H1 (cell line): Measurements from ENCODE around the gene TRIP11. TPM values are rescaled to one million over a fixed set of nuclear protein-coding genes. Genes with fewer than 3 reads are reported as not detected.

Source experiments
- CTCF ChIA-PET: fragments of 300-600 bp; sonication (Branson Sonifier 250); formaldehyde crosslinking; loops from one replicate; lab custom pipeline; 2021; ENCODE audit not compliant: partially characterized antibody; lab: Charles Lee
- POLR2A ChIA-PET: fragments of 300-600 bp; sonication (Branson Sonifier 250); formaldehyde crosslinking; loops from one replicate; lab custom pipeline; 2021; ENCODE audit warnings: inconsistent platforms; ENCODE audit not compliant: partially characterized antibody; lab: Charles Lee
- DNase-seq, 2 experiments: peaks; one replicate each; pipeline versions ENCODE4 v3.0.0 to v3.0.0-alpha.2; 2010 to 2022; ENCODE audit warnings: low spot score in 2 of 2, low read depth in 1 of 2, mixed read lengths in 1 of 2
- FAIRE-seq: peaks from 2 replicates; lab custom pipeline; 2011; peaks lifted over from hg19 to GRCh38; lab: Jason Lieb, UNC
- H2AFZ ChIP-seq: 2 replicates; pipeline ENCODE4 v1.8.1; 2012; ENCODE audit warnings: low read length, inconsistent platforms
- H2AK5ac ChIP-seq: 2 replicates; pipeline ENCODE4 v1.6.1; 2013; ENCODE audit warnings: low read depth, low read length
- H2BK120ac ChIP-seq: replicated peaks from 2 replicates; pipeline ENCODE3; 2013; ENCODE audit warnings: low read depth, low read length, inconsistent platforms
- H2BK12ac ChIP-seq: 2 replicates; pipeline ENCODE4 v1.6.1; 2013; ENCODE audit warnings: low read depth, low read length
- H2BK15ac ChIP-seq: 2 replicates; pipeline ENCODE4 v1.6.1; 2013; ENCODE audit warnings: low read length
- H2BK20ac ChIP-seq: 2 replicates; pipeline ENCODE4 v1.6.1; 2013; ENCODE audit warnings: low read length
- H2BK5ac ChIP-seq: 2 replicates; pipeline ENCODE4 v1.6.1; 2013; ENCODE audit warnings: low read depth, low read length
- H3K14ac ChIP-seq: 2 replicates; pipeline ENCODE4 v1.6.1; 2013; ENCODE audit warnings: inconsistent platforms; ENCODE audit not compliant: insufficient read length
- H3K18ac ChIP-seq: 2 replicates; pipeline ENCODE4 v1.6.1; 2013; ENCODE audit warnings: low read length; ENCODE audit errors: extremely low read depth
- H3K23ac ChIP-seq: 2 replicates; pipeline ENCODE4 v1.6.1; 2013; ENCODE audit warnings: inconsistent platforms; ENCODE audit not compliant: insufficient read length
- H3K23me2 ChIP-seq: 2 replicates; pipeline ENCODE4 v1.6.1; 2013; ENCODE audit warnings: low read depth, low read length
- H3K27ac ChIP-seq: 2 replicates; pipeline ENCODE4 v1.6.1; 2011; ENCODE audit warnings: low read depth, low read length, inconsistent platforms
- H3K27me3 ChIP-seq, 4 experiments: replicated peaks in 1 of 4; 1 replicate in 1 of 4; 2 replicates in 3 of 4; pipeline versions ENCODE4 v1.6.1 to v1.8.1; 2011 to 2013; ENCODE audit warnings: low read length in 3 of 4, mild to moderate bottlenecking in 3 of 4, inconsistent platforms in 2 of 4, mixed read lengths in 2 of 4, moderate library complexity in 1 of 4; ENCODE audit not compliant: control insufficient read depth in 3 of 4, insufficient read depth in 3 of 4; ENCODE audit errors: extremely low read depth in 1 of 4
- H3K36me3 ChIP-seq, 4 experiments: 2 replicates each; pipeline versions ENCODE4 v1.6.1 to v1.8.1; 2011 to 2013; ENCODE audit warnings: mild to moderate bottlenecking in 4 of 4, low read length in 3 of 4, moderate library complexity in 2 of 4, control low read depth in 1 of 4, inconsistent platforms in 1 of 4; ENCODE audit not compliant: insufficient read depth in 4 of 4, control insufficient read depth in 2 of 4
- H3K4ac ChIP-seq: replicated peaks from 2 replicates; pipeline ENCODE3; 2013; ENCODE audit warnings: low read length, low read depth, mixed read lengths, inconsistent platforms; ENCODE audit not compliant: insufficient read length
- H3K4me1 ChIP-seq, 4 experiments: replicated peaks in 1 of 4; 1 replicate in 1 of 4; 2 replicates in 3 of 4; pipeline versions ENCODE4 v1.6.1 to v1.8.1; 2011 to 2013; ENCODE audit warnings: low read length in 3 of 4, inconsistent platforms in 2 of 4, mixed read lengths in 1 of 4; ENCODE audit not compliant: insufficient read depth in 4 of 4, control insufficient read depth in 3 of 4
- H3K4me2 ChIP-seq, 2 experiments: 2 replicates each; pipeline versions ENCODE4 v1.6.1 to v1.8.1; 2011 to 2013; ENCODE audit warnings: low read depth in 2 of 2, low read length in 2 of 2, control low read depth in 1 of 2, inconsistent platforms in 1 of 2, mild to moderate bottlenecking in 1 of 2; ENCODE audit not compliant: insufficient read depth in 1 of 2
- H3K4me3 ChIP-seq, 4 experiments: fragments of 200-600, 300-600 bp in 1 of 4; sonication (generic), shearing (Covaris generic), sonication (Bioruptor Twin) in 1 of 4; 2 replicates each; pipeline versions ENCODE4 v1.5.1 to v1.8.1; 2011 to 2016; ENCODE audit warnings: low read length in 4 of 4, low read depth in 3 of 4, control low read depth in 2 of 4, inconsistent platforms in 2 of 4, mild to moderate bottlenecking in 2 of 4, mixed read lengths in 1 of 4, moderate library complexity in 1 of 4; ENCODE audit not compliant: insufficient read depth in 2 of 4; ENCODE audit errors: extremely low read depth in 1 of 4
- H3K56ac ChIP-seq: replicated peaks from 2 replicates; pipeline ENCODE3; 2013; ENCODE audit warnings: low read depth, mild to moderate bottlenecking, mixed read lengths, low read length, inconsistent platforms; ENCODE audit not compliant: insufficient read length
- H3K79me1 ChIP-seq: 2 replicates; pipeline ENCODE4 v1.6.1; 2013; ENCODE audit warnings: low read depth, low read length, control low read depth
- H3K79me2 ChIP-seq, 2 experiments: 2 replicates each; pipeline versions ENCODE4 v1.6.1 to v1.8.1; 2012 to 2013; ENCODE audit warnings: low read length in 2 of 2, mild to moderate bottlenecking in 2 of 2, inconsistent platforms in 1 of 2; ENCODE audit not compliant: insufficient read depth in 2 of 2, control insufficient read depth in 1 of 2
- H3K9ac ChIP-seq, 4 experiments: replicated peaks in 1 of 4; 1 replicate in 1 of 4; 2 replicates in 3 of 4; pipeline versions ENCODE4 v1.6.1 to v1.8.1; 2011 to 2013; ENCODE audit warnings: low read depth in 3 of 4, low read length in 3 of 4, control low read depth in 2 of 4, mild to moderate bottlenecking in 2 of 4, moderate library complexity in 2 of 4, inconsistent platforms in 1 of 4; ENCODE audit errors: extremely low read depth in 1 of 4
- H3K9me3 ChIP-seq, 2 experiments: 2 replicates each; pipeline versions ENCODE4 v1.6.1 to v1.8.1; 2012 to 2013; ENCODE audit warnings: mild to moderate bottlenecking in 2 of 2, moderate library complexity in 2 of 2, control low read depth in 1 of 2, inconsistent platforms in 1 of 2, low read depth in 1 of 2, low read length in 1 of 2, mixed read lengths in 1 of 2; ENCODE audit not compliant: insufficient read depth in 2 of 2
- H4K20me1 ChIP-seq, 2 experiments: replicated peaks in 1 of 2; 2 replicates each; pipeline versions ENCODE3 to v1.8.1; 2011 to 2013; ENCODE audit warnings: inconsistent platforms in 2 of 2, low read length in 2 of 2, mild to moderate bottlenecking in 1 of 2; ENCODE audit not compliant: insufficient read depth in 2 of 2, control insufficient read depth in 1 of 2
- H4K5ac ChIP-seq: 2 replicates; pipeline ENCODE4 v1.6.1; 2013; ENCODE audit warnings: low read length, low read depth, mixed read lengths, inconsistent platforms; ENCODE audit not compliant: insufficient read length
- H4K8ac ChIP-seq: 2 replicates; pipeline ENCODE4 v1.8.0; 2013; ENCODE audit warnings: mild to moderate bottlenecking, moderate library complexity, low read length, inconsistent platforms; ENCODE audit not compliant: insufficient read depth; ENCODE audit errors: extremely low read depth
- H4K91ac ChIP-seq: replicated peaks from 2 replicates; pipeline ENCODE3; 2013; ENCODE audit warnings: low read length, mixed read lengths, inconsistent platforms; ENCODE audit not compliant: insufficient read length
- BCL11A ChIP-seq, 2 experiments: IDR thresholded peaks; one replicate each; pipeline ENCODE4 v1.6.1; 2011; ENCODE audit warnings: low read depth in 2 of 2, low read length in 2 of 2, mild to moderate bottlenecking in 2 of 2
- BRCA1 ChIP-seq: IDR thresholded peaks from 2 replicates; pipeline ENCODE4 v1.6.1; 2012; ENCODE audit warnings: low read depth, low read length, improper control_type of control experiment
- CHD1 ChIP-seq: IDR thresholded peaks from 2 replicates; pipeline ENCODE4 v1.6.1; 2012; ENCODE audit warnings: low read depth, low read length, improper control_type of control experiment
- GABPA ChIP-seq: IDR thresholded peaks from 2 replicates; pipeline ENCODE4 v1.6.1; 2011; ENCODE audit warnings: mild to moderate bottlenecking, low read length, moderate library complexity, borderline replicate concordance; ENCODE audit not compliant: insufficient read depth
- HDAC6 ChIP-seq: IDR thresholded peaks from one replicate; pipeline ENCODE4 v1.7.1; 2012; ENCODE audit warnings: low read depth, mild to moderate bottlenecking, inconsistent platforms, low read length, moderate library complexity
- JUN ChIP-seq: IDR thresholded peaks from 2 replicates; pipeline ENCODE4 v1.6.1; 2011; ENCODE audit warnings: low read depth, mild to moderate bottlenecking, improper control_type of control experiment, low read length
- MAFK ChIP-seq: IDR thresholded peaks from 2 replicates; pipeline ENCODE4 v1.6.1; 2012; ENCODE audit warnings: low read depth, mild to moderate bottlenecking, improper control_type of control experiment, low read length
- PHF8 ChIP-seq: fragments of 200-600 bp; sonication (generic); conservative IDR thresholded peaks from 2 replicates; pipeline ENCODE4 v1.7.1; 2012; ENCODE audit warnings: low read depth, mild to moderate bottlenecking, inconsistent platforms, low read length, moderate library complexity
- SAP30 ChIP-seq: fragments of 300-600 bp; sonication (generic); IDR thresholded peaks from 2 replicates; pipeline ENCODE4 v1.7.1; 2012; ENCODE audit warnings: low read length, moderate library complexity, mild to moderate bottlenecking, inconsistent platforms; ENCODE audit not compliant: insufficient read depth, insufficient replicate concordance
- SIN3A ChIP-seq, 2 experiments: IDR thresholded peaks in 1 of 2; conservative IDR thresholded peaks in 1 of 2; 2 replicates each; pipeline ENCODE4 v1.6.1; 2011 to 2012; ENCODE audit warnings: low read length in 2 of 2, improper control_type of control experiment in 1 of 2, low read depth in 1 of 2, mild to moderate bottlenecking in 1 of 2
- SP4 ChIP-seq: IDR thresholded peaks from 2 replicates; pipeline ENCODE4 v1.6.1; 2012; ENCODE audit warnings: low read length, inconsistent platforms
- SUZ12 ChIP-seq: fragments of 200-600 bp; sonication (generic); IDR thresholded peaks from 2 replicates; pipeline ENCODE4 v1.6.1; 2012; ENCODE audit warnings: mild to moderate bottlenecking, inconsistent platforms, low read length, moderate library complexity, mixed read lengths
- TBP ChIP-seq: IDR thresholded peaks from 2 replicates; pipeline ENCODE4 v1.6.1; 2011; ENCODE audit warnings: low read depth, low read length, improper control_type of control experiment
- YY1 ChIP-seq: IDR thresholded peaks from 2 replicates; pipeline ENCODE4 v1.6.1; 2011; ENCODE audit warnings: low read depth, mild to moderate bottlenecking, low read length
- ZNF274 ChIP-seq: IDR thresholded peaks from 2 replicates; pipeline ENCODE4 v1.7.0; 2012; ENCODE audit warnings: low read length, borderline replicate concordance; ENCODE audit errors: extremely low read depth
- WGBS, 2 experiments: shearing (Covaris generic) in 1 of 2; methylation state at CpG; one replicate each; pipeline versions ENCODE4 v1.1.6 to v1.1.7; 2013 to 2015; ENCODE audit warnings: low lambda C conversion rate in 2 of 2, mixed read lengths in 2 of 2, inconsistent platforms in 1 of 2, low coverage in 1 of 2, missing lambda C conversion rate in 1 of 2; ENCODE audit not compliant: insufficient replicate concordance in 2 of 2, insufficient coverage in 1 of 2, insufficient read length in 1 of 2; ENCODE audit errors: extremely low coverage in 1 of 2, missing lambda C conversion rate in 1 of 2; 5-methylcytosine and 5-hydroxymethylcytosine counted together
- polyA plus RNA-seq, 7 experiments: library from polyadenylated mRNA; depleted of rRNA in 3 of 7; stranded (reverse) in 5 of 7; unstranded in 2 of 7; fragments of >200 nt in 5 of 7; fragments of 200-250 nt in 2 of 7; gene quantifications; 1 replicate in 5 of 7; 2 replicates in 1 of 7; 4 replicates in 1 of 7; pipeline versions ENCODE4 v1.2.1 to v1.2.3, GENCODE V29; 2011 to 2013; ENCODE audit warnings: missing spikeins in 2 of 7, mixed read lengths in 2 of 7
- total RNA-seq: library from RNA; stranded (reverse); fragmentation: NEBNext Ultra II Directional; extraction: Animal tissue kit (Norgen Biotek cat#: 25700); gene quantifications from 2 replicates; pipeline ENCODE4 v1.2.1, GENCODE V29; 2021

The TRIP11 gene
- total and polyA plus RNA-seq, 2 of the 8 experiments (the other 6 are each of a cell fraction or from before 2014, with no cell fraction given): 3.3 to 30.4 TPM

DNA sequence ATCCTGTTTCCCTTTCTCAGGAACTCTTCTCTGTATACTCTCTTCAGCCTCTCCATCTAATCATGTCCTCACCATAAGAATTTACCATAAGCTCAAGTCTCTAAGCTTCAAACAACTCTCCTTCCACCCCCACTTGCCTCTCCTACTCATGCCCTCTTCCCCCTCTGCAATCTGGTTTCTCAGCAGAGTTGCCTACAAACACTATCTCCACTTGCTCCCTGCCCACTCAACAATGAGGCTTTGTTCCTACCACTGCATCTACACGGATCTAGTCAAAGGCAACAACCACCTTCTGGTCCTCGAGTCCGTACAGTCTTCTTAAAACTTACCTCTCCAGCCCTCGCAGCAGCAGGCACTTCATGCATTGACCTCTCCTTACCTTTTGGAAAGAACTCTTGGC is 75.1 kb downstream of the TRIP11 start:
- FAIRE-seq (no peak), DNase-seq (no peak)
- no peak overlapping the region for H4K91ac ChIP-seq
- no peak overlapping the region for H3K23ac ChIP-seq
- H4K20me1 ChIP-seq: no peaks in the 10 kb centered on the region
- H3K56ac ChIP-seq: no peak overlapping the region
- no peak overlapping the region for H3K4me3 ChIP-seq
- no peak overlapping the region for H4K5ac ChIP-seq
- H3K79me1 ChIP-seq: no peaks in the 10 kb centered on the region
- ChIA-PET POLR2A (interaction anchor here (1.1 kb wide), 1 partner anchor 455 kb away, joined by 3 read pairs; the partner anchor contains the start of gene PPP4R3A), CTCF (interaction anchor here (1.0 to 1.8 kb wide), 4 partner anchors 9 to 107 kb away, joined by 3 to 6 read pairs (median 4); no protein-coding TSS in a partner anchor)
- no peak overlapping the region for H2BK5ac ChIP-seq
- H2BK20ac ChIP-seq: no peak overlapping the region
- no peaks in the 10 kb centered on the region for H3K23me2 ChIP-seq
- H3K27ac ChIP-seq: no peak overlapping the region
- no peak overlapping the region for H2BK15ac ChIP-seq
- H3K18ac ChIP-seq: no peak overlapping the region
- H3K4me1 ChIP-seq: peaks cover 0 to 2% (median 0%) of the 10 kb centered on the region in 4 experiments; a peak in 2 of 7 replicates
- H4K8ac ChIP-seq: no peak overlapping the region
- no peak overlapping the region for H3K4ac ChIP-seq
- H3K9ac ChIP-seq: no peak overlapping the region
- no peaks in the 10 kb centered on the region for H3K27me3 ChIP-seq
- no peak overlapping the region for H2BK120ac ChIP-seq
- H3K14ac ChIP-seq: no peak overlapping the region
- peaks cover 2 to 18% (median 5%) of the 10 kb centered on the region in 4 experiments; a peak in 5 of 8 replicates for H3K36me3 ChIP-seq
- no peak overlapping the region for H2AK5ac ChIP-seq
- H2AFZ ChIP-seq: no peak overlapping the region
- TF ChIP-seq HDAC6 (no peak), CHD1 (no peak), SAP30 (no peak), SP4 (no peak), BCL11A (IDR thresholded peaks at IDR 0.05; ENCODE audit: low read depth in 2 of 2, low read length in 2 of 2) (no peak), ZNF274 (no peak), YY1 (no peak), TBP (no peak), BRCA1 (no peak), MAFK (no peak), SIN3A (conservative IDR thresholded peaks at IDR 0.05 in 1 of 2, IDR thresholded peaks at IDR 0.05 in 1 of 2; ENCODE audit: low read depth in 1 of 2, low read length in 2 of 2) (no peak), GABPA (no peak), PHF8 (no peak), SUZ12 (no peak), JUN (no peak)
- TF ChIP-seq, all 59 proteins: peak for 0
- Histone ChIP-seq H2BK12ac (no peak overlapping the region), H3K79me2 (no peaks in the 10 kb centered on the region), H3K4me2 (no peak overlapping the region), H3K9me3 (no peaks in the 10 kb centered on the region)
- 92% methylated on average over 4 of the region's 4 CpGs; no CpG with 5 or more reads in 1 of the 2 experiments for WGBS, 2 experiments
